Activated naive CD8-positive, alpha-beta T cell treated with anti-CD3 and anti-CD28 coated beads, Interleukin-2, amount 50 U/mL, for 16 hours (primary cell): Measurements from ENCODE around the gene ANKZF1.

Source experiments
- DNase-seq: peaks from one replicate; pipeline ENCODE4 v3.0.0-alpha.2; 2020; ENCODE audit warnings: low read depth, low spot score

The ANKZF1 gene

GRCh38 chr2:219228041-219228910, 1.3 kb upstream of the ANKZF1 start:
- no peak for DNase-seq

GRCh38 chr2:219228911-219229304, 698 bp upstream of the ANKZF1 start:
- DNase-seq, result no peak

GRCh38 chr2:219230059-219230540, 494 bp downstream of the ANKZF1 start:
- no peak for DNase-seq

- DNase-seq, result no peak
These were observed 4.7 kb downstream of the ANKZF1 start for GRCh38 chr2:219234331-219234730.

GRCh38 chr2:219243291-219243761, 13.7 kb downstream of the ANKZF1 start:
- no peak for DNase-seq

- DNase-seq, result no peak
These were observed 15.2 kb downstream of the ANKZF1 start for GRCh38 chr2:219244789-219245147.

GRCh38 chr2:219245148-219245898, 15.7 kb downstream of the ANKZF1 start, which contains the start of the genes GLB1L and STK16:
Gene GLB1L (minus strand): TSS chr2:219245444. CDS start chr2:219243573, 1,871 bp downstream.
Gene STK16 (plus strand): TSS chr2:219245479. CDS start chr2:219246000, 521 bp downstream.
- DNase-seq, result peak; percentile 65

- DNase-seq, result no peak
These were observed 16.3 kb downstream of the ANKZF1 start for GRCh38 chr2:219245899-219246230.

- DNase-seq, result no peak
These were observed 17.0 kb downstream of the ANKZF1 start for GRCh38 chr2:219246559-219246958.

- DNase-seq, result no peak
These were observed 18.4 kb downstream of the ANKZF1 start for GRCh38 chr2:219247678-219248642.

- DNase-seq, result no peak
These were observed 19.2 kb downstream of the ANKZF1 start for GRCh38 chr2:219248845-219249202.

- no peak for DNase-seq
These were observed 19.8 kb downstream of the ANKZF1 start for GRCh38 chr2:219249203-219249980.

GRCh38 chr2:219250049-219250781, 20.6 kb downstream of the ANKZF1 start:
- no peak for DNase-seq

- no peak for DNase-seq
These were observed 22.1 kb downstream of the ANKZF1 start for GRCh38 chr2:219251656-219252055.

- DNase-seq, result no peak
These were observed 22.5 kb downstream of the ANKZF1 start for GRCh38 chr2:219252084-219252483.

- no peak for DNase-seq
These were observed 22.9 kb downstream of the ANKZF1 start for GRCh38 chr2:219252570-219252899.

GRCh38 chr2:219252900-219253752, 23.5 kb downstream of the ANKZF1 start, which contains the start of gene TUBA4B:
Gene TUBA4B (plus strand): TSS chr2:219253243. CDS start chr2:219253408, 165 bp downstream.
- no peak for DNase-seq

GRCh38 chr2:219253753-219254589, 24.4 kb downstream of the ANKZF1 start, which contains the start of gene TUBA4A:
Gene TUBA4A (minus strand): TSS chr2:219253918. CDS start chr2:219253858, 60 bp downstream.
- DNase-seq, result peak; percentile 75
